Measurements from ENCODE around the gene LRCOL1.

Gene LRCOL1

DNA sequence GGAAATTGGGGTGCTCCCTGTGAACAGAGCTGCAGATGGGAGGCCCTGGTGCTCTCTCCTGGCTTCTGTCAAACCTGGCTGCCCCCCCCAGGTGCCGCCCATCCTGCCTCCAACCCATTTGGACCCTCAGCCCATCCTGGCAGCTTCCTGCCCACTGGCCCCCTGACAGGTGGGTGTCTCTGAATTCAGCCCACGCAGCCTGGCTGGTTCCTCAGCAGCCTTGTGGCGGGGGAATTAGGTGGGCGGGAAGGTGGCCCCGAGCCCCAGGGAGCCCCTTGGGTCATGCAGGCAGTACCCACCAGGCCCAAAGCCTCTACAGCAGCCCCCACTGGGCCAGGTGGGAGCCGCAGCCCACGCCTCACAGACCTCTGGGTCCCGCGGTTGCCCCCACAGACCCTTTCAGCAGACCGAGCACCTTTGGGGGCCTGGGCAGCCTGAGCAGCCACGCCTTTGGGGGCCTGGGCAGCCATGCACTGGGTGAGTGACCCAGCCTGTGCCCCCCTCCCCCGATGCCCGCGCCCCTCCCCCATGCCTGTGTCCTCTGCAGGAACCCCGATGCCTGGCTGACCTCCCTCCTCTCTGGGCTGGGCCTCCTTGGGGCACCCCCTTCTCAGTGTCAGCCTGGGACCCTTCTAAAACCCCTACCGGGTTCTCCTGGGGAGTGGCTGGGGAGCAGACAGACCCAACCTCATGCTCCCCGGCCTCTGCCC, 28.9 kb downstream of the LRCOL1 start:
- DNase-seq = no peak

DNA sequence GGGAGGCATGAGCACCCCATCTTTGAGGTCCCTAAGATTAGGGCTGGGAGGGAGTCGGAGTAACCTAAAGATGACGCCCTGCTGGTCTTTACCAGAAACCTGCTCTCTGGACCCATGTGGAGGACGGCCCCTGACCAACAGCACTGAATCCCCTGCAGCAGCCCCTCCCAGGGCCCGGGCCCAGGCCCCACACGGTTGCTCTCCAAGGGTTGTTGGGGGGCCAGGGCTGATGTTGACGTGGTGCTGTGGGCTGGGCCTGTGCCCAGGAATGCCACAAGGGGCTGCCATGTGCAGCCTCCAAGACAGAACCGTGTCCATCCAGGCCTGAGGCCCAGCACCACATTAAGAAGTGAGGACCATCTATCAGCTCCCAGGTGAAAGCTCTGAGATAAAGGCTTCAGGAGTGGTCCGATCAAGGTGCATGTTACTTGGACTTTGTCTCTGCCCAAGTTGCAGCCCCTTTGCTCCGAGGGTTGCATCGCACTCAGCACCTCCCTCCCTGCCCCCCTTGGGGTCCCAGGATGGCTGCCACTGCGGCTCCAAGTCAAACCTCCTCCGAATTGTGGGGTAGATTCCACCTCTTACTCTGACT, 29.6 kb downstream of the LRCOL1 start:
- DNase-seq = no peak

DNA sequence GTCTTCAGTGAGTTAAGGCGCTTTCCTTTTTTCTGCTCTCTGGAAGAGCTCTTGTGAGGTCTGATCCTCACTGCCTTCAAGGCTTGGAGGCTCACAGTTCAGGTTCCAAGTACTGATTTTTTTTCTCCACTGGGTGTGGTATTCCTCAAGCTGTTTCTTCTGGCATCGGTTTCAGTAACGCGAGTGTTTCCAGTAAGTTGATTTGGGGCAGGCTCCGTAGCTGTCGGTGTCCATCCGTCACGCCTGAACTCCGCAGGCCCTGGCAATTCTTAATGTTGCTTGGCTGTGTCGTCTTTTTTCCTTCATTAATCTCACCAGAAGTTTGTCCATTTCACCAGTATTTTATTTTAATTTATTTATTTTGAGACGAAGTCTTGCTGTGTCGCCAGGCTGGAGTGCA, 30.6 kb downstream of the LRCOL1 start:
- DNase-seq = no peak

DNA sequence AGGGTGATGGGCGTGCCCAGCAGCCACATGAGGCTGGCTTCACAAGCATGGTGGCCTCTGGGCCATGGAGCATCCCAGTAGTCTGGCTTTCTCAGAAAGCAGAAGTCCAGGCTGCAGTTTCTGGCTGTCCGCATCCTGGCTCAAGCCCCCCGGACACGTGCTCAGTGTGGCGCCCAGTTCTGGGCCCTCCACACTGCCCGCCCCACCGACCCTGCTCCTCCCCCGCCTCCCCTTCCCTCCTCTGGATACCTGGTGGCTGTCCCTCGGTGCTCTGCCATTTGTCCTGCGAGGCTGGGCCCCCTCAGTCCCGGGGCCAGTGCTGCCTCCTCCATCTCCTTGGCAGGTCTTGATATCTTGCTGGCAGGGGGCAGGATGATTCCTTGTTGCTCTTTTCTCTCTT, 31.6 kb downstream of the LRCOL1 start:
- no peak for DNase-seq

GRCh38 chr12:132578118-132578517, 32.3 kb downstream of the LRCOL1 start:
- DNase-seq = no peak

DNA sequence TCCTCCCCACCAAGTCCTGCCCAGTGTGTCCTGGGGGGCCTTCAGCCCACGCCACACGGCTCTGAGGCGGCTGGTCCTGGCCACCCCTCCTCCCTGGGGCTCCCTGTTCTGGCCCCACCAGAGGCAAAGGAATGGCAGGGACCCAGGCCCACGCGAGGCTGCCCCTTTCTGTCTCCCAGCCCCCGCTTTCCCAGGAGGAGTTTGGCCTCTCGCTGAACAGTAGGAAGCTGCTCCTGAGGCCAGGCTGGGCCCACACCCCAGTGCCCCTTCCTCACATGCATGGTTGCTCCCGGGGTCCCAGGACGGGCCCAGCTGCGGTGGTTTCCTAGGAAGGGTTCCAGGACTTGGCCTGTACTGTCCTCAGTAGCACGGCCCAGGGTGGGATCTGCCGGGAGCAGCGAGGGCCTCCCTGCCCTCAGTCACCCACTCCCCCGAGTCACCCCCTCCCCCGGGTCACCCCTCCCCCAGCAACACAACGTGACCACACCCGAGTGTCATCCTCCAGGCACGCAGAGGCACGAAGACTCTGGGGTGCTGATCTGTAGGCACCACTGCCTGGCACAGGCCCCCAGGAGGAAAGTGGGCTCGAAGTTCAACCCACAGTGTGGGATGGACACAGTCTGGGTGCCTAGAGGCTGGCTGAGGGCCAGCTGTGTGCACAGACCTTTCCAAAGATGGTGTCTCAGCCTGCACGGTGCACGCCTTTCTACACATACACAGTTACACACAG, 33.0 kb downstream of the LRCOL1 start:
- DNase-seq = no peak

- DNase-seq = no peak
These were observed 33.7 kb downstream of the LRCOL1 start for GRCh38 chr12:132576701-132577100.

DNA sequence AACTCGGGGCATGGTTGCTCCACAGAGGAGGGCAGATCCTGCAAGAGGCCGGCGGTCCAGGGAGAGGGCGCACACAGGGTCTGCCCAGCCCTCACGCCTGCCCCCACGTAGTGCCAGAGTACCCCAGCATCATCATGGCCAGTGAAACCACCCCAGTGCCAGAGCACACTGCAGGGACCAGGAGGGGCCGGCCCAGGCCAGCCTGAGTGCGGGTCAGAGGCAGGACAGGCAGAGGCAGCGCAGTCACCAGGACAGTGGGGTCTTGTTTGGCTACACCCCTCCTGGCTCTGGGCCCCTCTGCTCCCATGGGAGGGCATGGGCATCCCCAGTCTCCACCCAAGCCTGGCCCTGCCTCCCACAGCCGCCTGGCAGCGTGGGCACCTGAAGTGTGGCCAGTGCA, 34.7 kb downstream of the LRCOL1 start:
- no peak for DNase-seq

DNA sequence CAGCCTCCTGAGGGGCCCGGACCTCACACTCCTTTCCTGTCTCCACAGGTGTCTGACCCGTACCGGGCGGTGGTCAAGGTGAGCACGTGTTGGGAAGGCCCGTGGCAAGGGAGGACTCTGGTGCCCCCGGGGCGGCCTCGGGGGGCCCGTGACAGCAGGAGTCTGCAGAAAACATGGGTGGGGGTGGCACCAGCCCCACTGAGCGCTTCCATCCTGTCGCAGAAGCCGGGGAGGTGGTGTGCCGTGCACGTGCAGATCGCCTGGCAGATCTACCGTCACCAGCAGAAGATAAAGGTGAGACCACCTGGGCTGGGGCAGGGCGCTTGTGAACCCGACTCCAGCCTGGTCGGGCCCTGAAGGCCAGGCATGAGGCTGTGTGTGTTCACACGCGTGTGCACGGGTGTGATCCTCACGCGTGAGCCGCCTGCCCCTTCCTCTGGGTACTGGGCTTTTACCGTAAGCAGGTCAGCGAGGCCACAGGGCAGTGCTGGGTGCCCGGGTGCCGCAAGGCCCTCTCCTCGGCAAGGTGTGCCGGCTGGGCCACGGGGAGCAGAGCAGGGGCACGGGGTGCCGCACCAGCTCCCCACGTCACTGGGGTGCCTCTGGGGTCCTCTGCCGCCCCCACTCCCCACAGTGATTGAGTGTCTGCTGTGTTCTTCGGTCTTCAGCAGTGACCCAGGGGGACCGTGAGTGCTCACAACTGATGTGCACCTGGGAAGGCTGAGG, 35.9 kb downstream of the LRCOL1 start:
- DNase-seq = no peak

DNA sequence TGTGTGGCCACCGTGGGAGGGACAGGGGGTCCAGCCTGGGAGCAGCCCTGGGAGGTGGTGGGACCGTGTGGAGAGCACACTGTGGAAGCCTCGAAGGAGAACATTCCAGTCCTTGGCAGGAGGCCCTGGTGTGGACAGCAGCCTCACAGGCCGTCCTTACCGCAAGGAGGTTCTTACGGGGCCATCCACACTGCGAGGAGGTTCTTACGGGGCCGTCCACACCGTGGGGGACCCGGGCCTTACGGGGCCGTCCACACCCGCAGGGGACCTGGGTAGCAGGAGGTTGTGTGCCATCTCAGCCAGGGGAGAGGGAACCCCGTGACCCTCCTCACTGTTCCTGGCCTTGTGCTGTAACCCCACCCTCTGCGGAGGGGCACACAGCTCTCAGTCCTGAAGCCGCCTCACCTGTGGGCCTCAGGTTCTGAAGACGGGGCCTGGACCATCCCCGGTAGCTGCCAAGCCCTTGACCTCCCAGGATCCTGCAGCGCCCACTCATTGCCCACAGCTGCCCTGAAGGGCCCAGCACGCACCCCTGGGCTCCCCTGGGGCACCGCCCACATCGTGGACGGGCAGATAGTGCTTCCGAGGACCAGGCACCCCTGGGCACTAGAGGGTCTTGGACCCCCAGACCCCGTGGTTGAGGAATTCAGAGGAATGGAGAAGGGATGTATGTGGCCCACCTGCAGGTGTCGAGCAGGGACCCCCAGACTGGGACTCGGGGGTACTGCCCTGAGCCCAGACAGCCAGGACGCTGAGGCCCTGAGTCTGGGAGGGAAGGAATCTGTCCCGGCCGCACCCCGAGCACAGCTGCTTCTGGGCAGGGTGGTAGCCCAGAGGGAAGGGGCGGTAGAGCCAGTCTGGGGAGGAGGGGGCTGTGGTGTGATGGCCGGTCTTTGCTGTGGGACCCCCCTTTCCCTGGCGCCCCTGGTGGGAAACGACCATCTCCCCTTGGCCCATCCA, 37.3 kb downstream of the LRCOL1 start:
- DNase-seq = no peak

GRCh38 chr12:132572106-132572505, 38.3 kb downstream of the LRCOL1 start:
- DNase-seq = no peak

GRCh38 chr12:132571598-132571997, 38.8 kb downstream of the LRCOL1 start:
- DNase-seq = no peak

DNA sequence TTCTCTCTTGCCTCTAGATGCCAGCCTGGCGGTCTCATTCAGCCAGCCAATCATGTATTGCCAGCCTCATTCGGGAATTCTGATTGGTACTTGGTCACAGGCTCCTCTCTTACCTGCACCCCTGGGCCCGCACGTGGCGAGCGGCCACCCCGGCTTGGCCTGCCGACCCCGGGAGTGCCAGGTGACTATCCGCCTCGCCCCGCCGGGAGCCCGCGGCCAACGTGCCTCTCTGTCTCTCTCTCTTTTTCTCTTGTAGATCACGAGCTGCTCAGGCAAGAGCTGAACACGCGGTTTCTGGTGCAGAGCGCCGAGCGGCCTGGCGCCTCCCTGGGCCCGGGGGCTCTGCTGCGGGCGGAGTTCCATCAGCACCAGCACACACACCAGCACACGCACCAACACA, 39.3 kb downstream of the LRCOL1 start:
- DNase-seq = no peak

GRCh38 chr12:132570635-132571034, 39.7 kb downstream of the LRCOL1 start:
- DNase-seq = no peak

DNA sequence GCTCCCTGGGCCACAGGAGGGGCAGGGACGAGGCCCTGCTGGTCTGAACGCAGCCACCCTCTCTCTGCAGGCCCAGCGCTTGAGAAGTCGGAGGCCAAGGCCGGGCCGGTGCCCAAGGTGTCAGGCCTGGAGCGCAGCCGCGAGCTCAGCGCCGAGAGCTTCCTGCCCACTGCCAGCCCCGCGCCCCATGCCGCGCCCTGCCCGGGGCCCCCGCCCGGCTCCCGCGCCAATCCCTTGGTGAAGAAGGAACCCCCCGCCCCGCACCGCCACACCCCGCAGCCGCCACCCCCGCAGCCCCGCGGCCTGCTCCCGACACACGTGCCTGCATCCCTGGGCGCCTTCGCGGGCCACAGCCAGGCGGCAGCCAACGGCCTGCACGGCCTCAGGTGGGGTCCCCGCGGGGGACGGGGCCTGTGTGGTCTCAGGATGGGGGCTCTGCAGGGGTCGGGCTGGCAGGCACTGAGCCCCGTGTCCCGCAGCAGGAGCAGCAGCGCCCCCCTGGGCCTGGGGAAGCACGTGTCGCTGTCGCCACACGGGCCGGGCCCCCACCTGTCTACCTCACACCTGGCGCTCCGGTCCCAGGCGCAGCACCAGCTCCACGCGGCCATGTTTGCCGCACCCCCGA, 40.4 kb downstream of the LRCOL1 start:
- no peak for DNase-seq

DNA sequence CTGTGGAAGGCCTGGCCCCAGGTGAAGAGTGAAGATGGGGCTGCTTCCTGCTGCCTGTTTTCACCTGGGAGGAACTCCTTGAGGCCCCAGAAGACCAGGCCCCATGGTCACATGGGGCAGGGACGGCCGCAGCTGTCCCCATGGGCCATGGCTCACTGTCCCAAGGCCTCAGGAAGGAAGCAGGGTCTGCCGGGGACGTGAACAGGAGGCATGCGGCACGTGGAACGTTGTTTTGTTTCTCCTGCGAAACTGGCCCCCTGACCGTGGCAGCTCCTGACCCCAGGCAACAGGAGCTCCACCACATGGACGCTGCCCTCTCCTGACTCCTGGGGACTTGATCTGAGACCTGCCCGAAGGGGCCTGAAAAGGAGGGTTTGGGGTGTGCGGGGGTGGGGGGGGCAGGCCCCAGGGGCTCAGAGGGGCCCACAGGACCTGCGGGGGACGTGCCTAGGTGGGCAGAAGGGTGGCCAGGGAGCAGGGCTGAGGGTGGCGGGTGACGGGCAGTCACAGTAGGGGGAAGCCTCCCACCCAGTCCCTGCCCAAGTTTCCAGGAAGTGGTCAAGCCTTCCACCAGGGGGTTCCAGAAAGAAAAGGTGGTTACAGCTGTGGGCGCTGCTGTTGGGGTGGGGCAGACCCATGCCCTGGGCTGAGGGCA, 41.4 kb downstream of the LRCOL1 start:
- DNase-seq = no peak

GRCh38 chr12:132568301-132568700, 42.1 kb downstream of the LRCOL1 start:
- no peak for DNase-seq

GRCh38 chr12:132566516-132567131, 43.8 kb downstream of the LRCOL1 start:
- no peak for DNase-seq

GRCh38 chr12:132565365-132565764, 45.0 kb downstream of the LRCOL1 start:
- no peak for DNase-seq

GRCh38 chr12:132563911-132564310, 46.5 kb downstream of the LRCOL1 start:
- DNase-seq = no peak

DNA sequence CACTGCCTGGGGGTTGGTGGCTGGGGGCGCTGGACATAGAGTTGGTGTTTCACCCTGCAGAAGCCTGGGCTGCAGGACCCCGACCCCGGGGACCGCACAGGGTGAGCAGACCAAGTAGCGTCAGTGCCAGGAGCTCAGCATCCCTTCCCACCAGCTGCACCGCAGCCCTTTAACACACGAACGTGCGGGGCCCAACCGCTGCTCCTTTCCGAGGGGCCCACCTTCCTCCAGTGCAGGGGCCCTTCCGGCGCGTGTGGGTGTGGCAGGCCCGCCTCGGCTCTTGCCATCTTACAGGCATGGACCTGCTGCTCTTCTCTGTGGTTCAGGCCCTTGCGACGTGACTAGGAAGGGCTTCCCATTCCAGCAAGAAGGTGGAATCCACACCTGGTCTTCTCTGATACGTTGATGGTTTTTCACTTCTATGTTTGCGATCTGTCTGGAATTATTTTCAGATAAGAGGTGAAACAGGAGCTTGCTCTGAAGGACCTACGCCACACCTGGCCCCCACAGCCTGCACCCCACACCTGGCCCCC, 47.8 kb downstream of the LRCOL1 start:
- peak; percentile 88 for DNase-seq

Data from DMS79 treated with DMSO at 0.1 percent for 48 hours (cell line).